B cell (primary cell): Measurements from ENCODE around the gene CHD9.

Experiments used
- CTCF ChIP-seq: fragments of 200-600 bp; IDR thresholded peaks from one replicate; pipeline ENCODE4 v1.8.0; 2022; ENCODE audit warnings: antibody characterized with exemption, mild to moderate bottlenecking
- EZH2 ChIP-seq: IDR thresholded peaks from 2 replicates; pipeline ENCODE4 v1.6.1; 2012; ENCODE audit warnings: borderline replicate concordance, low read depth, mild to moderate bottlenecking, moderate library complexity, low read length; ENCODE audit not compliant: insufficient read depth, poor library complexity, severe bottlenecking

DNA sequence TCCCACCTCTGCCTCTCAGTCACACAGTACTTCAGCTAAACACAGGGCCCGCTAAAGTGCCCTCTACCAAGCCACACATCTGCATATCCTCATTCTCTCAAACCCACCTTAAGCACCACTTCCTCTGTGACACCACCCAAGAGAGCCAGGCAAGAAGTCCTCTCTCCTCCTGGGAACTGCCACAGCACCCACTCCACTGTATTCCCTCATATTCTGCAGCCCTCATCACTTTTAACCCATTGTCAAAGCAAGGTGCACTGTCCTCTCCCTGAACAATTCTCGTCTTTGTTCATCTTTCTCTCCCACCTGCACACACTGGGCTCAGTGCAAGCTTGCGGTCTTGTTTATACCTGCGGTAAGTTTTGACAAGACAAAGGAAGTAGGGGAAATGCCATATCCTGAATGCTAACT lies 13.6 kb downstream of the CHD9 start:
- TF ChIP-seq EZH2 (no peak), CTCF (no peak)
